Mesenchymal stem cell (in vitro differentiated cells and primary cell): ENCODE measurements around the gene KATNBL1.
A peak's percentile ranks its signal among the peaks of the same experiment; 100 is the strongest.

ENCODE experiments used
- DNase-seq: peaks from one replicate; pipeline ENCODE4 v3.0.0-alpha.2; 2013
- H2AFZ ChIP-seq: one replicate; pipeline ENCODE4 v1.6.1; 2013; ENCODE audit warnings: low read depth, mild to moderate bottlenecking, control low read depth, inconsistent platforms, low read length, moderate library complexity
- H2AK5ac ChIP-seq: 2 replicates; pipeline ENCODE4 v1.6.1; 2013; ENCODE audit warnings: low read length, moderate library complexity, mild to moderate bottlenecking, inconsistent platforms; ENCODE audit not compliant: severe bottlenecking
- H2BK120ac ChIP-seq: one replicate; pipeline ENCODE4 v1.6.1; 2013; ENCODE audit warnings: low read depth, mild to moderate bottlenecking, inconsistent platforms, low read length, moderate library complexity
- H2BK12ac ChIP-seq, 2 experiments: one replicate each; pipeline ENCODE4 v1.6.1; 2013; ENCODE audit warnings: inconsistent platforms in 2 of 2, low read length in 2 of 2, mild to moderate bottlenecking in 2 of 2, moderate library complexity in 2 of 2, control low read depth in 1 of 2
- H2BK15ac ChIP-seq: one replicate; pipeline ENCODE4 v1.6.1; 2013; ENCODE audit warnings: mild to moderate bottlenecking, low read depth, inconsistent platforms; ENCODE audit not compliant: poor library complexity, severe bottlenecking
- H2BK5ac ChIP-seq: 2 replicates; pipeline ENCODE4 v1.6.1; 2013; ENCODE audit warnings: low read depth, mild to moderate bottlenecking, low read length, control low read depth, inconsistent platforms; ENCODE audit not compliant: poor library complexity, severe bottlenecking
- H3K14ac ChIP-seq, 2 experiments: one replicate each; pipeline ENCODE4 v1.6.1; 2013; ENCODE audit warnings: inconsistent platforms in 2 of 2, low read length in 2 of 2, control low read depth in 1 of 2, mild to moderate bottlenecking in 1 of 2, moderate library complexity in 1 of 2
- H3K18ac ChIP-seq, 2 experiments: one replicate each; pipeline ENCODE4 v1.6.1; 2013; ENCODE audit warnings: inconsistent platforms in 2 of 2, low read length in 2 of 2, control low read depth in 1 of 2, low read depth in 1 of 2, mild to moderate bottlenecking in 1 of 2
- H3K23ac ChIP-seq, 2 experiments: one replicate each; pipeline ENCODE4 v1.6.1; 2013; ENCODE audit warnings: inconsistent platforms in 2 of 2, low read length in 2 of 2, mild to moderate bottlenecking in 2 of 2, moderate library complexity in 2 of 2, control low read depth in 1 of 2
- H3K27ac ChIP-seq: 2 replicates; pipeline ENCODE4 v1.5.1; 2013; ENCODE audit warnings: mild to moderate bottlenecking, moderate library complexity, low read length, control low read depth, inconsistent platforms; ENCODE audit not compliant: poor library complexity, severe bottlenecking
- H3K27me3 ChIP-seq, 2 experiments: 2 replicates each; pipeline versions ENCODE4 v1.6.1 to v1.7.0; 2013; ENCODE audit warnings: low read length in 2 of 2, mild to moderate bottlenecking in 2 of 2, moderate library complexity in 2 of 2, control low read depth in 1 of 2, inconsistent platforms in 1 of 2; ENCODE audit not compliant: control insufficient read depth in 1 of 2, insufficient read depth in 1 of 2
- H3K36me3 ChIP-seq, 2 experiments: 2 replicates each; pipeline versions ENCODE4 v1.6.1 to v1.7.0; 2013; ENCODE audit warnings: low read length in 2 of 2, control low read depth in 1 of 2, inconsistent platforms in 1 of 2, low read depth in 1 of 2, mild to moderate bottlenecking in 1 of 2; ENCODE audit not compliant: insufficient read depth in 2 of 2, control insufficient read depth in 1 of 2
- H3K4ac ChIP-seq, 2 experiments: one replicate each; pipeline ENCODE4 v1.6.1; 2013; ENCODE audit warnings: inconsistent platforms in 2 of 2, low read length in 2 of 2, mild to moderate bottlenecking in 2 of 2, moderate library complexity in 2 of 2, control low read depth in 1 of 2, low read depth in 1 of 2
- H3K4me1 ChIP-seq: 2 replicates; pipeline ENCODE4 v1.6.1; 2013; ENCODE audit warnings: low read depth, low read length, control low read depth; ENCODE audit not compliant: control insufficient read depth, insufficient read depth
- H3K4me2 ChIP-seq: 2 replicates; pipeline ENCODE4 v1.6.1; 2013; ENCODE audit warnings: low read length, mild to moderate bottlenecking, inconsistent platforms; ENCODE audit not compliant: poor library complexity, severe bottlenecking
- H3K4me3 ChIP-seq, 2 experiments: 2 replicates each; pipeline versions ENCODE4 v1.5.1 to v1.7.0; 2013; ENCODE audit warnings: low read length in 2 of 2, mild to moderate bottlenecking in 2 of 2, control low read depth in 1 of 2, low read depth in 1 of 2; ENCODE audit not compliant: insufficient read depth in 1 of 2
- H3K79me1 ChIP-seq: replicated peaks from 2 replicates; pipeline ENCODE4 v1.6.1; 2013; ENCODE audit warnings: mild to moderate bottlenecking, control low read depth, low read length, inconsistent platforms; ENCODE audit not compliant: poor library complexity, severe bottlenecking
- H3K9ac ChIP-seq: 2 replicates; pipeline ENCODE4 v1.7.0; 2013; ENCODE audit warnings: mild to moderate bottlenecking, low read length, moderate library complexity
- H3K9me3 ChIP-seq: 2 replicates; pipeline ENCODE4 v1.7.0; 2013; ENCODE audit warnings: mild to moderate bottlenecking, low read length; ENCODE audit not compliant: control insufficient read depth
- H4K8ac ChIP-seq: one replicate; pipeline ENCODE4 v1.6.1; 2013; ENCODE audit warnings: inconsistent platforms, mild to moderate bottlenecking, low read length, moderate library complexity
- H4K91ac ChIP-seq: one replicate; pipeline ENCODE4 v1.6.1; 2013; ENCODE audit warnings: mild to moderate bottlenecking, low read length, inconsistent platforms
- WGBS: methylation state at CpG from one replicate; pipeline ENCODE4 v1.1.7; 2013; ENCODE audit warnings: mixed read lengths; 5-methylcytosine and 5-hydroxymethylcytosine counted together

Gene KATNBL1

GRCh38 chr15:34213690-34214089 is 3.8 kb upstream of the KATNBL1 start:
- Histone ChIP-seq H2BK15ac (no peak overlapping the region), H3K9me3 (no peaks in the 10 kb centered on the region), H3K4me3 (no peak overlapping the region)

GRCh38 chr15:34206011-34206410 is 3.9 kb downstream of the KATNBL1 start:
- H3K23ac ChIP-seq = no peak overlapping the region
- no peak overlapping the region for H2AK5ac ChIP-seq
- no peaks in the 10 kb centered on the region for H3K9me3 ChIP-seq
- no peaks in the 10 kb centered on the region for H3K79me1 ChIP-seq
- H3K4me2 ChIP-seq = no peak overlapping the region
- no peak overlapping the region for H3K14ac ChIP-seq
- H3K27ac ChIP-seq = no peak overlapping the region
- DNase-seq = peak; percentile 17
- H2BK12ac ChIP-seq = no peak overlapping the region
- H3K4me1 ChIP-seq = peaks cover 5% of the 10 kb centered on the region
- H3K27me3 ChIP-seq = no peaks in the 10 kb centered on the region
- H3K4ac ChIP-seq = no peak overlapping the region
- H3K4me3 ChIP-seq = no peak overlapping the region
- H2BK5ac ChIP-seq = no peak overlapping the region
- H3K36me3 ChIP-seq = peaks cover 0 to 13% of the 10 kb centered on the region in 2 experiments
- H4K8ac ChIP-seq = no peak overlapping the region
- H2BK15ac ChIP-seq = no peak overlapping the region
- no peak overlapping the region for H3K18ac ChIP-seq
- no peak overlapping the region for H2BK120ac ChIP-seq
- H4K91ac ChIP-seq = no peak overlapping the region
- WGBS = 98% methylated on average over 4 of the region's 4 CpGs
- H2AFZ ChIP-seq = no peak overlapping the region
- H3K9ac ChIP-seq = no peak overlapping the region

More at GRCh38 chr15:34213690-34214089, 3.8 kb upstream of the KATNBL1 start:
- Histone ChIP-seq H4K8ac (no peak overlapping the region), H3K79me1 (no peaks in the 10 kb centered on the region), H2BK120ac (no peak overlapping the region), H2AK5ac (no peak overlapping the region), H3K4ac (no peak overlapping the region), H2BK12ac (no peak overlapping the region), H3K9ac (no peak overlapping the region), H3K18ac (no peak overlapping the region), H3K4me1 (peaks cover 1% of the 10 kb centered on the region), H4K91ac (no peak overlapping the region), H3K36me3 (no peaks in the 10 kb centered on the region), H3K4me2 (no peak overlapping the region), H3K14ac (no peak overlapping the region), H3K27me3 (peaks cover 0 to 4% of the 10 kb centered on the region in 2 experiments), H3K23ac (no peak overlapping the region), H2BK5ac (no peak overlapping the region), H3K27ac (no peak overlapping the region), H2AFZ (no peak overlapping the region)
- WGBS = 47% methylated on average over 2 of the region's 4 CpGs
- DNase-seq = no peak

DNA sequence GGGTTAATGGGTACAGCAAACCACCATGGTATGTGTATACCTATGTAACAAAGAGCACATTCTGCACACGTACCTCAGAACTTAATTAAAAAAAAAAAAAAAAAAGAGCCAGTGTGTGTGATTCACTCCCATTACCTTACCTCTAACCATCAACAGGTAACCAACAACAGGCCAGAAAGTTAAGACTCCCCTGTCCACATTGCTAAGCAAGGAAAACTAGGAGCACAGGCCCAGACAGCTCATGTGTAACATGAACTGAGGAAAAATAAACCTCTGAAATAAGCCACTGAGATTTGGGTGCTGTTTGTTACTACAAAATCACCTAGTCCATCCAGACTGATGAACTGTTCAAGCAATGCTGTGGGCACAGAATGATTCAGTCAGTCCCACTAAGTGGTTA is 6.0 kb downstream of the KATNBL1 start:
- Histone ChIP-seq H3K14ac (no peak overlapping the region), H2BK15ac (no peak overlapping the region), H3K27me3 (no peaks in the 10 kb centered on the region), H3K36me3 (peaks cover 8 to 19% of the 10 kb centered on the region in 2 experiments), H3K9ac (no peak overlapping the region), H3K23ac (no peak overlapping the region), H2AK5ac (no peak overlapping the region), H3K79me1 (peaks cover 2% of the 10 kb centered on the region), H3K4ac (no peak overlapping the region), H3K4me1 (peaks cover 4% of the 10 kb centered on the region), H2BK5ac (no peak overlapping the region), H3K27ac (no peak overlapping the region), H3K4me2 (no peak overlapping the region), H2BK12ac (no peak overlapping the region), H2BK120ac (no peak overlapping the region), H4K91ac (no peak overlapping the region), H4K8ac (no peak overlapping the region), H3K9me3 (no peaks in the 10 kb centered on the region), H2AFZ (no peak overlapping the region), H3K18ac (no peak overlapping the region), H3K4me3 (no peak overlapping the region)
- WGBS = 100% methylated on average over 1 of the region's 1 CpG
- DNase-seq = no peak

- no peak overlapping the region for H2BK15ac ChIP-seq
- WGBS = 95% methylated on average over 1 of the region's 1 CpG
- no peak overlapping the region for H3K18ac ChIP-seq
- no peak overlapping the region for H3K4me3 ChIP-seq
- H3K9me3 ChIP-seq = no peaks in the 10 kb centered on the region
- no peak overlapping the region for H3K23ac ChIP-seq
- H3K14ac ChIP-seq = no peak overlapping the region
- no peak overlapping the region for H3K4ac ChIP-seq
- peaks cover 8 to 19% of the 10 kb centered on the region in 2 experiments for H3K36me3 ChIP-seq
- peaks cover 2% of the 10 kb centered on the region for H3K79me1 ChIP-seq
- no peak overlapping the region for H2BK12ac ChIP-seq
- no peaks in the 10 kb centered on the region for H3K27me3 ChIP-seq
- DNase-seq = no peak
- no peak overlapping the region for H2BK120ac ChIP-seq
- no peak overlapping the region for H3K27ac ChIP-seq
- no peak overlapping the region for H3K9ac ChIP-seq
- no peak overlapping the region for H2AFZ ChIP-seq
- H4K91ac ChIP-seq = no peak overlapping the region
- H2BK5ac ChIP-seq = no peak overlapping the region
- H2AK5ac ChIP-seq = no peak overlapping the region
- H3K4me2 ChIP-seq = no peak overlapping the region
- no peak overlapping the region for H4K8ac ChIP-seq
- H3K4me1 ChIP-seq = peaks cover 4% of the 10 kb centered on the region
These were observed 6.6 kb downstream of the KATNBL1 start for GRCh38 chr15:34203305-34203704.
